SH-SY5Y (cell line): ENCODE measurements around the gene EAF1.

Experiments
- GATA2 ChIP-seq: IDR thresholded peaks from 2 replicates; pipeline ENCODE4 v1.6.1; 2011; ENCODE audit warnings: mild to moderate bottlenecking, low read depth, low read length
- GATA3 ChIP-seq: IDR thresholded peaks from 2 replicates; pipeline ENCODE4 v1.6.1; 2011; ENCODE audit warnings: low read depth, mild to moderate bottlenecking, low read length, moderate library complexity

- TF ChIP-seq GATA2 (no peak), GATA3 (no peak)
Observed at GRCh38 chr3:15450438-15451215, 23.2 kb downstream of the EAF1 start.
